MM.1S (cell line): ENCODE data around the gene ADTRP.
"Not testable (repeated sequence)": the region's sequence is repeated elsewhere in the genome, so short reads cannot be mapped to it uniquely, and the experiment has no call there.

Source experiments
- EZH2phosphoT487 ChIP-seq: fragments of 300-600 bp; sonication (generic); IDR thresholded peaks from 2 replicates; pipeline ENCODE4 v1.6.1; 2018; ENCODE audit warnings: antibody characterized with exemption, low read length
- TF ChIP-seq, protein P1 (sequence below): fragments of 300-600 bp; sonication (generic); IDR thresholded peaks from 2 replicates; pipeline ENCODE4 v1.5.1; 2016; ENCODE audit warnings: antibody characterized with exemption, low read length, mixed read lengths

DNA sequence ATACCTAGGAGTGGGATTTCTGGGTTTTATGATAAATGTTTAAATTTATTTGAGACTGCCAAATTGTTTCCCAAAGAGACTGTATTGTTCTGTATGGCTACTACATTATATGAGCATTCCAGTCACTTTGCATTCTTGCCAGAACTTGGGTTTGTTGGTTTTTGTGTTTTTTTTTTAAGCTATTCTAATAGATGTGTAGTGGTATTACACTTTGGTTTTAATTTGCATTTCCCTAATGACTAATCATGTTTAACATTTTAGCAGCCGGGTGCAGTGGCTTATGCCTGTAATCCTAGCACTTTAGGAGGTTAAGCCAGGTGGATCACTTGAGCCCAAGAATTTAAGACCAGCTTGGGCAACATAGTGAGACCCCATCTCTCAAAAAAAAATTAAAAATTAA is 21.9 kb upstream of the ADTRP start:
- TF ChIP-seq, protein P1, sequence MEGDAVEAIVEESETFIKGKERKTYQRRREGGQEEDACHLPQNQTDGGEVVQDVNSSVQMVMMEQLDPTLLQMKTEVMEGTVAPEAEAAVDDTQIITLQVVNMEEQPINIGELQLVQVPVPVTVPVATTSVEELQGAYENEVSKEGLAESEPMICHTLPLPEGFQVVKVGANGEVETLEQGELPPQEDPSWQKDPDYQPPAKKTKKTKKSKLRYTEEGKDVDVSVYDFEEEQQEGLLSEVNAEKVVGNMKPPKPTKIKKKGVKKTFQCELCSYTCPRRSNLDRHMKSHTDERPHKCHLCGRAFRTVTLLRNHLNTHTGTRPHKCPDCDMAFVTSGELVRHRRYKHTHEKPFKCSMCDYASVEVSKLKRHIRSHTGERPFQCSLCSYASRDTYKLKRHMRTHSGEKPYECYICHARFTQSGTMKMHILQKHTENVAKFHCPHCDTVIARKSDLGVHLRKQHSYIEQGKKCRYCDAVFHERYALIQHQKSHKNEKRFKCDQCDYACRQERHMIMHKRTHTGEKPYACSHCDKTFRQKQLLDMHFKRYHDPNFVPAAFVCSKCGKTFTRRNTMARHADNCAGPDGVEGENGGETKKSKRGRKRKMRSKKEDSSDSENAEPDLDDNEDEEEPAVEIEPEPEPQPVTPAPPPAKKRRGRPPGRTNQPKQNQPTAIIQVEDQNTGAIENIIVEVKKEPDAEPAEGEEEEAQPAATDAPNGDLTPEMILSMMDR: not testable (repeated sequence)
- TF ChIP-seq EZH2phosphoT487: not testable (repeated sequence)
